ENCODE measurements around the gene NOVA2.

GRCh38 chr19:45901912-45902650 lies 71.6 kb downstream of the NOVA2 start, which contains the start of gene MYPOP:
- TF ChIP-seq, protein P1, sequence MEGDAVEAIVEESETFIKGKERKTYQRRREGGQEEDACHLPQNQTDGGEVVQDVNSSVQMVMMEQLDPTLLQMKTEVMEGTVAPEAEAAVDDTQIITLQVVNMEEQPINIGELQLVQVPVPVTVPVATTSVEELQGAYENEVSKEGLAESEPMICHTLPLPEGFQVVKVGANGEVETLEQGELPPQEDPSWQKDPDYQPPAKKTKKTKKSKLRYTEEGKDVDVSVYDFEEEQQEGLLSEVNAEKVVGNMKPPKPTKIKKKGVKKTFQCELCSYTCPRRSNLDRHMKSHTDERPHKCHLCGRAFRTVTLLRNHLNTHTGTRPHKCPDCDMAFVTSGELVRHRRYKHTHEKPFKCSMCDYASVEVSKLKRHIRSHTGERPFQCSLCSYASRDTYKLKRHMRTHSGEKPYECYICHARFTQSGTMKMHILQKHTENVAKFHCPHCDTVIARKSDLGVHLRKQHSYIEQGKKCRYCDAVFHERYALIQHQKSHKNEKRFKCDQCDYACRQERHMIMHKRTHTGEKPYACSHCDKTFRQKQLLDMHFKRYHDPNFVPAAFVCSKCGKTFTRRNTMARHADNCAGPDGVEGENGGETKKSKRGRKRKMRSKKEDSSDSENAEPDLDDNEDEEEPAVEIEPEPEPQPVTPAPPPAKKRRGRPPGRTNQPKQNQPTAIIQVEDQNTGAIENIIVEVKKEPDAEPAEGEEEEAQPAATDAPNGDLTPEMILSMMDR (IDR thresholded peaks at IDR 0.05 in 8 of 11, conservative IDR thresholded peaks at IDR 0.05 in 3 of 11) = no peak
- TF ChIP-seq POLR2A (IDR thresholded peaks at IDR 0.05) = no peak
